SU-DHL-6 (cell line): Measurements from ENCODE around the gene MXD4.

Source experiments
- H2AFZ ChIP-seq: fragments of 200-600 bp; sonication (generic); 2 replicates; pipeline ENCODE4 v1.6.1; 2014; ENCODE audit warnings: low read depth, mild to moderate bottlenecking, moderate library complexity, mixed read lengths, antibody characterized with exemption, low read length; ENCODE audit not compliant: severe bottlenecking
- H3F3A ChIP-seq: fragments of 200-600 bp; shearing (Covaris generic); 2 replicates; pipeline ENCODE4 v1.6.0; 2016; ENCODE audit warnings: antibody characterized with exemption, mild to moderate bottlenecking; ENCODE audit not compliant: insufficient read depth
- H3K27ac ChIP-seq: fragments of 200-600 bp; sonication (generic); 2 replicates; pipeline ENCODE4 v1.5.1; 2016; ENCODE audit warnings: low read depth, mild to moderate bottlenecking, low read length, moderate library complexity, mixed read lengths
- H3K27me3 ChIP-seq: fragments of 200-600 bp; sonication (generic), shearing (Covaris generic); 2 replicates; pipeline ENCODE4 v1.6.0; 2014; ENCODE audit warnings: mild to moderate bottlenecking, low read length
- H3K36me3 ChIP-seq: fragments of 200-600 bp; sonication (generic); 2 replicates; pipeline ENCODE4 v1.6.1; 2014; ENCODE audit warnings: mild to moderate bottlenecking, low read length, mixed read lengths
- H3K4me2 ChIP-seq: fragments of 300-600, 200-600 bp; shearing (Covaris generic), sonication (generic); 2 replicates; pipeline ENCODE4 v1.6.0; 2014; ENCODE audit warnings: low read length, low read depth, mild to moderate bottlenecking; ENCODE audit not compliant: poor library complexity, severe bottlenecking
- H3K4me3 ChIP-seq: fragments of 200-600 bp; sonication (generic); 2 replicates; pipeline ENCODE4 v1.5.1; 2014; ENCODE audit warnings: antibody characterized with exemption, low read length, mild to moderate bottlenecking, mixed read lengths; ENCODE audit not compliant: insufficient read depth, poor library complexity, severe bottlenecking
- H3K79me2 ChIP-seq: fragments of 200-600 bp; sonication (generic); 2 replicates; pipeline ENCODE4 v1.6.1; 2014; ENCODE audit warnings: mild to moderate bottlenecking, low read length, moderate library complexity; ENCODE audit not compliant: insufficient read depth
- H3K9ac ChIP-seq: fragments of 200-600 bp; sonication (generic); 2 replicates; pipeline ENCODE4 v1.7.0; 2014; ENCODE audit warnings: mild to moderate bottlenecking, low read length
- H3K9me2 ChIP-seq: fragments of 200-600 bp; sonication (generic); replicated peaks from 2 replicates; pipeline ENCODE4 v1.6.1; 2014; ENCODE audit warnings: low read length; ENCODE audit not compliant: insufficient read depth
- H3K9me3 ChIP-seq: fragments of 200-600 bp; sonication (generic); 2 replicates; pipeline ENCODE4 v1.6.1; 2014; ENCODE audit warnings: low read length, mixed read lengths; ENCODE audit not compliant: insufficient read depth
- H4K20me1 ChIP-seq: fragments of 200-600 bp; sonication (generic); 2 replicates; pipeline ENCODE4 v1.6.1; 2014; ENCODE audit warnings: low read depth, mild to moderate bottlenecking, antibody characterized with exemption, low read length, moderate library complexity, mixed read lengths
- EZH2phosphoT487 ChIP-seq: fragments of 200-600 bp; sonication (generic), shearing (Covaris generic); conservative IDR thresholded peaks from 2 replicates; pipeline ENCODE4 v1.6.1; 2018; ENCODE audit warnings: mild to moderate bottlenecking, antibody characterized with exemption, low read length, moderate library complexity, mixed read lengths
- TF ChIP-seq, protein P1 (sequence below): fragments of 200-600 bp; sonication (generic); IDR thresholded peaks from one replicate; pipeline ENCODE4 v1.5.1; 2017; ENCODE audit warnings: antibody characterized with exemption, mild to moderate bottlenecking, low read length, moderate library complexity; ENCODE audit not compliant: insufficient read depth, poor library complexity, severe bottlenecking

The MXD4 gene

DNA sequence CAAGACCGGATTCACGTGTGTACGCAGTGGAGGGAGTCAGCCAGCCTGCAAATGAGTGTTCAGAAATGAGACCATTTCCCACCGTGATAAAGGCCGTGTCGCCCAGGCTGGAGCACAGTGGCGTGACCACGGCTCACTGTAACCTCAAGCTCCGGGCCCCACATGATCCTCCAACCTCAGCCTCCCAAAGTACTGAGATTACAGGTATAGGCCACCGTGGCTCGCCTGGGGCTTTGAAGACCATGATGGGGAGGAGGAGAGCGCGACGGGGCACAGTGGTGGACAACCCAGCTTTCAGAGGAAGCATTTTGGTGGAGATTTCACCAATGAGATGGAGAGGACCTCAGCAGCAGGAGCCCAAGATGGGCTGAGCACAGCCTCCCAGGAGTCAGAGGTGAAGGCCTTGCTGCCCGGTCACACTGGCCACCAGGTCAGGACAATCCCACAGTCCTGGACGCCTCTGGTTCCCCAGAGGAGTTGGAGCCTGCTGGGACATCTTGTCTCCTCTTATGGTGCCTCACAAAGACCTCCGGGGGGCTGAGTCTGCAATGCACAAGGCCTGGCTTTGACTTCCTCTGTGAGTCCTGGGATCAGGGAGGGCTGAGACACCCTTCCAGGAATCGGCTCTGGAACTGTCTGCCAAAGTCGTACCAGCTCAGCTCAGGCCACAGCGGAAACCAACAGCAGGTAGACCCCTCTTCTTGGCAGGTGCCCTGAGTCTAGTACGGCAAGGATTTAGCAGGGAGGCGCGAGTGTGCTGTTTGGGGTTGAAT, 22.4 kb upstream of the MXD4 start:
- TF ChIP-seq, protein P1, sequence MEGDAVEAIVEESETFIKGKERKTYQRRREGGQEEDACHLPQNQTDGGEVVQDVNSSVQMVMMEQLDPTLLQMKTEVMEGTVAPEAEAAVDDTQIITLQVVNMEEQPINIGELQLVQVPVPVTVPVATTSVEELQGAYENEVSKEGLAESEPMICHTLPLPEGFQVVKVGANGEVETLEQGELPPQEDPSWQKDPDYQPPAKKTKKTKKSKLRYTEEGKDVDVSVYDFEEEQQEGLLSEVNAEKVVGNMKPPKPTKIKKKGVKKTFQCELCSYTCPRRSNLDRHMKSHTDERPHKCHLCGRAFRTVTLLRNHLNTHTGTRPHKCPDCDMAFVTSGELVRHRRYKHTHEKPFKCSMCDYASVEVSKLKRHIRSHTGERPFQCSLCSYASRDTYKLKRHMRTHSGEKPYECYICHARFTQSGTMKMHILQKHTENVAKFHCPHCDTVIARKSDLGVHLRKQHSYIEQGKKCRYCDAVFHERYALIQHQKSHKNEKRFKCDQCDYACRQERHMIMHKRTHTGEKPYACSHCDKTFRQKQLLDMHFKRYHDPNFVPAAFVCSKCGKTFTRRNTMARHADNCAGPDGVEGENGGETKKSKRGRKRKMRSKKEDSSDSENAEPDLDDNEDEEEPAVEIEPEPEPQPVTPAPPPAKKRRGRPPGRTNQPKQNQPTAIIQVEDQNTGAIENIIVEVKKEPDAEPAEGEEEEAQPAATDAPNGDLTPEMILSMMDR, result no peak
- TF ChIP-seq EZH2phosphoT487, result no peak
- H3K4me2 ChIP-seq, result no peak overlapping the region
- no peaks in the 10 kb centered on the region for H3K79me2 ChIP-seq
- H3K27me3 ChIP-seq, result no peaks in the 10 kb centered on the region
- H2AFZ ChIP-seq, result no peak overlapping the region
- H3K9me2 ChIP-seq, result no peaks in the 10 kb centered on the region
- H3F3A ChIP-seq, result no peaks in the 10 kb centered on the region
- H3K36me3 ChIP-seq, result no peaks in the 10 kb centered on the region
- no peak overlapping the region for H3K4me3 ChIP-seq
- no peaks in the 10 kb centered on the region for H4K20me1 ChIP-seq
- H3K9ac ChIP-seq, result no peak overlapping the region
- no peak overlapping the region for H3K27ac ChIP-seq
- H3K9me3 ChIP-seq, result no peaks in the 10 kb centered on the region

DNA sequence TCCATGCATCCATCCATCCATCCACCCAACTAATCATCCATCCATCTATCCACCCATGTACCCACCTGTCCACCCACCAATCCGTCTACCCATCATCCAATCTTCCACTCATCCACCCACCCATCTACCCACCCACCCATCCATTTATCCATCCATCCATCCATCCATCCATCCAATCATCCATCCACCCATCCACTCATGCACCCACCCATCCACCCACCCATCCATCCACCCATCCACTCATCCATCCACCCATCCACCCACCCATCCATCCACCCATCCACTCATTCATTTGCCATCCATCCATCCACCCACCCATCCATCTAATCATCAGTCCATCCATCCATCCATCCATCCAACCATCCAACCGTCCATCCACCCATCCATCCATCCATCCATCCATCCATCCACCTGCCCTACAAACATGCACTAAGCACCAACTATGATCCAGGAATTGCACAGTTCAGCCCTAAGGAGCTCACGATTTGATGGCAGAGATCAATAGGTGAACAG, 21.3 kb upstream of the MXD4 start:
- no peak overlapping the region for H3K9ac ChIP-seq
- H3K9me3 ChIP-seq, result no peaks in the 10 kb centered on the region
- no peak overlapping the region for H3K27ac ChIP-seq
- no peaks in the 10 kb centered on the region for H3K36me3 ChIP-seq
- no peak for TF ChIP-seq EZH2phosphoT487
- TF ChIP-seq, protein P1, result no peak
- H3K9me2 ChIP-seq, result no peaks in the 10 kb centered on the region
- no peak overlapping the region for H2AFZ ChIP-seq
- no peak overlapping the region for H3K4me2 ChIP-seq
- H3K27me3 ChIP-seq, result no peaks in the 10 kb centered on the region
- H3K4me3 ChIP-seq, result no peak overlapping the region
- H4K20me1 ChIP-seq, result no peaks in the 10 kb centered on the region
- H3K79me2 ChIP-seq, result no peaks in the 10 kb centered on the region
- H3F3A ChIP-seq, result no peaks in the 10 kb centered on the region

DNA sequence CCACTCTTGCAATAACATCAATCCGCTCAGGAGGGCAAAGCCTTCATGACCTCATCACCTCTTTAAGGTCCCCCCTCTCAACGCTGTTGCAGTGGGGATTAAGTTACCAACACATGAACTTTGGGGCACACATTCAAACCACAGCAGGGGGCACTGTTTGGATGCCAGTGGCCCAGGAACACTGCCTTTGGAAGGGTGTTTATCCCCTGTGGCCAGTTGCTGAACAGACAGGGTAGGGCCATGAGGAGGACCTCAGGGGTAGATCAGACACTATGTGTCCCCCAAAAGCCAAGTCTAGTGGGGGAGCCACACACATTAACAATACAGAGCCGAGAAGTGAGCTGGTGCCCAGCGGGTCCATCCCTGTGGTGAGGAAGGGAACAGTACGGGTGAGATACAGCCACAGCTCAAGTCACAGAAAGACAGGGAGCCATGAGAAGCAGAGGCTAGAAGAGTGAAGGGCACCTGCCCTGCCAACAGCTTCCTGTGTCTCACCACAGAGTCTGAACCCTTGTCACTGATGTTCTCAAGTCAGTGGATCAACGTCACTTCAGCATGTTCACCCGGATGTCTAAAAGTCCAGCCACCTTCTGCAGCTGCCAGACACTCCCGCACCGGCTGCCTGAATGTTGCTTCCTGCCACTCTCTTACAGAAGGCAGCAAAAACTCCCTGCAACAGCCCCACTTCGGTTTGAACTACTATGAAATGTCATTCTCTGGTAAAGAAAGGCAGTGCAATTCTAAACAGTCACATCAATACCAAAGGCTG, 19.9 kb upstream of the MXD4 start:
- Histone ChIP-seq H3K27me3 (no peaks in the 10 kb centered on the region), H3K4me2 (peak overlapping the region; percentile 9)

More for the DNA sequence above, 19.9 kb upstream of the MXD4 start:
- Histone ChIP-seq H3K9me2 (no peaks in the 10 kb centered on the region), H3K36me3 (no peaks in the 10 kb centered on the region), H3K9me3 (no peaks in the 10 kb centered on the region), H2AFZ (peak overlapping the region; percentile 39), H3K9ac (peak overlapping the region; percentile 16; the same call in 1 of the 2 replicates), H4K20me1 (no peaks in the 10 kb centered on the region), H3F3A (no peaks in the 10 kb centered on the region), H3K27ac (no peak overlapping the region; the same call in 1 of the 2 replicates), H3K4me3 (no peak overlapping the region), H3K79me2 (no peaks in the 10 kb centered on the region)
- TF ChIP-seq, protein P1, result no peak
- no peak for TF ChIP-seq EZH2phosphoT487
